HG02973 (cell line): ENCODE measurements around the gene ASCC1.

ENCODE experiments used
- ATAC-seq: cut with Tn5 transposase; IDR thresholded peaks from one replicate; pipeline ENCODE4 v1.9.1; 2021; ENCODE audit warnings: moderate library complexity; ENCODE audit not compliant: unreplicated experiment

ASCC1 gene

GRCh38 chr10:72069751-72070526, 146.1 kb downstream of the ASCC1 start:
- no peak for ATAC-seq

DNA sequence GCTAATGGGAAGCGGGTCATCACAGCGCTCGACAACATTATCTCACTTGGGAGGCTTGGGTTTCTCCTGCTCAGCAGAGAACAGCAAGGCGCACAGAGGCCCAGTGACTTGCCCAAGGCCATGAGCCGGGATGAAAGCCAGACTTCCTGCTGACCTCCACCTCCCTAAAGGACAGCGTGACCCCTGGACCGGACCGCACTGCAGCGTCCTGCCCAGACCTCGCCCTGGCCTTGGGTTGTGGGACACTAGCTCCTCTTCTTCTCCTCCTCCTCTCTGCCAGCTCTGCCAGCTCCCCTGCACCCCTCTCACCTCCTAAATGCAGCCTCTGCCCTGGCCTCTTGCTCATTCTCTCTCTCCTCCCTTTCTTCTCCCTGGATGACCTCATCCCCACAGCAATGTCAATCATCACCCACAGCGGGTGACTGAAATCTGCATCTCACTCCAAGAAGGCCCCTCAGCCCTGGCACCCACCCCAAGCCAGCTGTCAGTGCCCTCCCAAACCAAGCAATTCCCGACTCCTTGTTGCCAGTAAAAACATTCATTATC, 147.1 kb downstream of the ASCC1 start:
- ATAC-seq = no peak

GRCh38 chr10:72068126-72068765, 147.8 kb downstream of the ASCC1 start:
- ATAC-seq = no peak

GRCh38 chr10:72067463-72068125, 148.5 kb downstream of the ASCC1 start:
- no peak for ATAC-seq

DNA sequence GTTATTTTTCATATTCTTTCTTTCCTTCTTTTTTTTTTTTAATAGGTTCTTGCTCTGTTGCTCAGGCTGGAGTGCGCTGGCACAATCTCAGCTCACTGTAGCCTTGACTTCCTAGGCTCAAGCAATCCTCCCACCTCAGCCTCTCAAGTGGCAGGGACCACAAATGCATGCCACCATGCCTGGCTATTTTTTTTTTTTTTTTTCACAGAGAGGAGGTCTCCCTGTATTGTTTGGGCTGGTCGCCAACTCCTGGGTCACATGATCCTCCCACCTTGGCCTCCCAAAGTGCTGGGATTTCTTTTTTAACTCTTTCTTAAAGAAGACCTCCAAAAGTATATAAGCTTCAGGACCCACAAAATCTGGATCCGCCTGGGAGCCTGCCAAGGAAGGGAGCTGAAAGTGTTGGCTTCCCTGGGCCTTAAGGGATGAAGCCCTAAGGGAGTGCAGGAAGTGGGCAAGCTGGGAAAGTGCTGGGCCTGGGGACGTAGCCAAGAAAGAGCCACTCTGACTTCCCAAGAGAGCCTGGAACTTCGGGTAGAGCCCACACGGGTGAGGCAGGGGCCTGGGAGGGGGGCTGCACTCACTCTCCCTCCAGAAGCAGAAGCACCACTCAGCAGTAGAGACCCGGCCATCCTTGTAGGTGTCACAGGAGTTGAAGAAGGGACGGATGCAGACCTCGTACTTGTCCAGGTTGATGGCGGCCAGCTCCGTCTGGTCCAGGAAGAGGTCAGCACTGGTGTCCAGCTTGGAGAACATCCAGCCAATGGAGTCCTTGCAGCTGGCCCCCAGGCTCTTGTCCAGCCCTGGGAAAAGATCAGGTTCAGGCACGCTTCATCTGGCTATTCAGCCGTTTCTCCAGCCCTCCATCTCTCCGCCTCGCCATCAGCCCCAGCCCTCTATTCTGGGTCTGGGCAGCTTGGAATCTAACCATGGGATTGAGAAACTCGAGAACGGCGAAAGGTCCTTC, 149.5 kb downstream of the ASCC1 start:
- ATAC-seq = no peak

- no peak for ATAC-seq
Observed at GRCh38 chr10:72065439-72066025, 150.5 kb downstream of the ASCC1 start.

DNA sequence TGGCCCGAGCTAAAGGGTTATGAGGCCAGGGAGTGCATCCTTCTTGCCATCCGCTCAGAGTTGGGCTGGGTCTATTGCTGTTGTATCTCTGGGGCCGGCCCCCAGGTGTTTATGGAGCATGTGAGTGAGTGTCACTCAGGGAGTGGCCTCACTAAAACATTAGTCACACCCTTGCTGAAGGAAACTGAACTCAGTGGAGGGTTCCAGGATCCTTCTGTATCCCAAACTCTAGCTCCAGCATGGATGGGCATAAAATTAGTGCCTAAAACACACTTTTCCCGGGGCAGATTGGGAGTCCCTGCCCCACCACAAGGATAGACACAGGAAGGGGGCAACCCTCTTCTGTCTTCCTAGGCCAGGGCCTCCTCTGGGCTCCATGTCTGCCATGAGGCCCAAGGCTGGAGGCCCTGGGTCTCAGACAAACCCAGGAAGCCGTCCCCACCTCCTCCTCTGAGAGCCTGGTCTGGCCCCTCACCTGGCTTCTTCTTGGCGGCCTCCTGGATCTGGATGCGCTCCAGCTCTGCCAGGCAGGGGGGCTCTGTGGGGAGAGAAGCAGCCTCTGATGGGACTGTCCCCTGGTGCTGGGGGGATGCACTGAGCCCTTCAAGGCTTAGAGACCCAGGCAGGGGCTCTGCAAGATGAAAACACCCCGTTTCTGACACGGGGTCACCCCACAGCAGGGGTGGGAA, 152.2 kb downstream of the ASCC1 start:
- ATAC-seq = no peak

- no peak for ATAC-seq
Observed at GRCh38 chr10:72062832-72063702, 153.0 kb downstream of the ASCC1 start.

DNA sequence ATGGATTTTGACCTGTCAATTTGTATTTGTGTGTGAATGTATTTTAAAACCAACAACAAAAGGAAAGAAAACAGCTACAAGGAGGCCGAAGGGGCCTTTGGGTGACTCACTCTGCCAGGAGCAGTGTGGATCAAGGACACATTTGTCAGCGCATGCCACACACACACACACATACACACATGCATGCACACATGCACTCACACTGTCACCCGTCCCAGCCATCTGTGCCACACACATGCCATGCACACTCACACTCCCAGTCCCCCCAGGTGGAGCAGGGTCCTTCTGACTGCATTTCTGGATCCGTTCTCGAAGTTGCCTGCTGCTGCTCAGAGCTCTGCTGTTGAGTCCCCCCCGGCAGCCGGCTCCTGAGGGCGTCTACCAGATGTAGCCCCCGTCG, 153.7 kb downstream of the ASCC1 start:
- ATAC-seq = no peak

GRCh38 chr10:72061930-72062329, 154.1 kb downstream of the ASCC1 start:
- no peak for ATAC-seq

- no peak for ATAC-seq
Observed at GRCh38 chr10:72061491-72061890, 154.6 kb downstream of the ASCC1 start.

GRCh38 chr10:72059843-72060822, 155.9 kb downstream of the ASCC1 start:
- ATAC-seq = no peak

- no peak for ATAC-seq
Observed at GRCh38 chr10:72058989-72059842, 156.9 kb downstream of the ASCC1 start.

DNA sequence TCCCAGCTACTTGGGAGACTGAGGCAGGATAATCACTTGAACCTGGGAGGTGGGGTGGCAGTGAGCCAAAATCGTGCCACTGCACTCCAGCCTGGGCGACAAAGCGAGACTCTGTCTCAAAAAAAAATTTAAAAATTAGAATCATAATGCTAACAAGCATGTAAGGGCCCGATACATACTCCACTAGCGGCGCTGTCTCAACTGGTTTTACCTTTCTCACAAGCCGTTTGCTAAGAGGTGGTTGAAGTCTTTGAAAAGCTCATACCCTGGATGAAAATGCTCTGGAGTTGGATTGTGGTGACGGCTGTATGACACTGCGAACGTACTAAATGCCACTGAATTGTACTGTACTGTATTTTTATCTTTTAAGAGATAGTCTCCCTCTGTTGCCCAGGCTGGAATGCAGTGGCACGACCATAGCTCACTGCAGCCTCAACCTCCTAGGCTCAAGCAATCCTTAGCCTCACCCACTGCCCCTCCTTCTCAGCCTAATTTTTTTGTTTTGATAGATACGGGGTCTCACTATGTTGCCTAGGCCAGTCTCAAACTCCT, 157.7 kb downstream of the ASCC1 start:
- ATAC-seq = no peak

DNA sequence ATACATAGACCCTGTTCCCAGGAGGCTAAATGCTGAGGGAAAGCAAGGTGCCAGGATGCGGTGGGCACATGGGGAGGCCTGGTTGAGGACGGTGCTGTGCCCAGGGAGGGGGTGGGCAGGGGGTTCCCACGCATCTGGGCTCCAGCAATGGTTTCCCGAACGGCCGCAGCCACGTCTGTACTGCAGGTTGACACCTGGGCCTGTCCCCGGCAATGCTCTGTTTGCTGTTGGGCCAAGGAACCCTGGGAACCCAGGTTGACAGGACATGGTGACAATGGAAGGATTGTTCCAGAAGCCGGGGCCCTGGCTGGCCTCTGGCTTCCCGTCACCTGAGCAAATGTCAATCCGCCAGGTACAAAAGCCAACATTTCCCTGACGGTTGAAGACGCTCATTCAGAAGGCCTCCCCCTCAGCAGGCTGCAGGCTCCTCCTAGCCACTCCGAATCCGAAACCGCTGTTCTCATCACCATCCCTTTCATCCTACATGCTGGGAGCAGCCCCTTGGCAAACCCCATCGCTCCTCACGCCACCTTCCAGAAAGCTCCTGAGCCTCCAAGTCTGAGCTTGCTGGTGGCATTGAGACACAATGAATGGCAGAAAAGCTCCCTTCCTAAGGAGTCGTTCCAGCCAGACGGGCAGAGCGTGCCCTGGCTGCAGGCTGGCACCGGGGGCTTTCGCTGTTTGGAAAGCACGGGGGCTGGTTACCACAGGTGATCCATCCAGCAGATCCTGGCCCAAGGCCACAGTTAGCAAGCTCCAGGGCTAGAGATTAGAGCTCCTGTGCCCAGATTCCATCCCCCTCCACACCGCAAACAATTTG, 158.9 kb downstream of the ASCC1 start:
- no peak for ATAC-seq
